Esophagus squamous epithelium (tissue), 5 donors: Measurements from ENCODE around the gene UNC5C. TPM values are rescaled to one million over a fixed set of nuclear protein-coding genes. Genes with fewer than 3 reads are reported as not detected.

Experiments
- DNase-seq: peaks from one replicate; lab custom pipeline; 2025; lab: John Stamatoyannopoulos, UW
- H3K27ac ChIP-seq, 4 donors: fragments of 200-600 bp; sonication (generic); one replicate each; pipeline ENCODE4 v1.5.1; 2016 to 2019; ENCODE audit warnings: mild to moderate bottlenecking in 1 of 4
- H3K27me3 ChIP-seq, 4 donors: fragments of 200-600 bp; sonication (generic); 1 replicate in 3 of 4; 2 replicates in 1 of 4; pipeline versions ENCODE4 v1.5.1 to v1.6.0; 2017 to 2021; ENCODE audit warnings: antibody characterized with exemption in 1 of 4
- H3K36me3 ChIP-seq, 3 donors: fragments of 200-600 bp; sonication (generic); one replicate each; pipeline ENCODE4 v1.5.1; 2016 to 2019
- H3K4me1 ChIP-seq, 3 donors: fragments of 200-600 bp; sonication (generic); one replicate each; pipeline ENCODE4 v1.5.1; 2017 to 2019
- H3K4me3 ChIP-seq, 4 donors: fragments of 200-600 bp; sonication (generic); 1 replicate in 3 of 4; 2 replicates in 1 of 4; pipeline ENCODE4 v1.5.1; 2016 to 2019; ENCODE audit warnings: mild to moderate bottlenecking in 2 of 4, moderate library complexity in 1 of 4
- H3K9me3 ChIP-seq, 3 donors: fragments of 200-600 bp; sonication (generic); one replicate each; pipeline ENCODE4 v1.5.1; 2016 to 2019
- POLR2A ChIP-seq, 4 donors: fragments of 450-650 bp; IDR thresholded peaks; one replicate each; pipeline ENCODE4 v1.6.1; 2017; ENCODE audit warnings: antibody characterized with exemption in 4 of 4, mild to moderate bottlenecking in 4 of 4, moderate library complexity in 3 of 4
- WGBS, 2 donors: methylation state at CpG; one replicate each; pipeline ENCODE4 v1.1.5; 2018; 5-methylcytosine and 5-hydroxymethylcytosine counted together
- intact Hi-C: fragments of 100-400 bp; cut with DNase I; formaldehyde crosslinking; loops from one replicate; pipeline ENCODE4 v1.15.0; 2022
- total RNA-seq, 4 donors: library from RNA; depleted of rRNA; stranded (reverse); fragments of >200 nt; gene quantifications; one replicate each; pipeline ENCODE4 v1.1.0, GENCODE V29; 2016
- TF ChIP-seq, protein P1 (sequence below), 6 experiments: fragments of 450-650 bp in 4 of 6; fragments of 200-600 bp in 2 of 6; sonication (generic) in 2 of 6; IDR thresholded peaks; one replicate each; pipeline ENCODE4 v1.5.1; 2016 to 2019; ENCODE audit warnings: antibody characterized with exemption in 6 of 6, mild to moderate bottlenecking in 4 of 6, moderate library complexity in 4 of 6
- donor health status: DM: yes; HTN: yes; CAD: no.

The UNC5C gene
- total RNA-seq, 4 donors from 2014 or later: 0.11 to 0.95 (median 0.36) TPM

DNA sequence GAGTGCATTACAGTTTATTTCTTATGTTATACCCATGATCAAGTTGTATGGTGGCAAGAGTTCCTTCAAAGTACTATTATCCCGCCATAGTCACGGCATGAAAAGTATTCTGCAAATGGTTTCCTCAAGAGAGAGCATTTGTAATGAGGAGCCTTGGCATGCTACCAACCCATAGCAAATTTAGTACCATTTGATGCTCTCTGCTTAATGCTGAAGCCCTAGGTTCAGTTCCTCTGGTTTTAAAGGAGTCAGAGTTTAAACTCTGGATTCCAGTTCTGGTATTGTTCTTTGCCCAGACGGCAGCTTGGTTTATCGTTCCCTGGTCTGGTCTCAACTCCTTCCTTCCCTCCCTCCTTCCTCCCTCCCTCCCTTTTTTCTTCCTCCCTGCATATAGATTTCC lies 419.7 kb downstream of the UNC5C start:
- H3K27me3 ChIP-seq: no peaks in the 10 kb centered on the region
- no peak overlapping the region for H3K27ac ChIP-seq
- 69 to 70% methylated on average over 4 of the region's 4 CpGs for WGBS, 2 donors
- no peak for DNase-seq
- intact Hi-C loops: no loop called here
- H3K4me3 ChIP-seq: no peak overlapping the region
- peaks cover 0 to 3% (median 0%) of the 10 kb centered on the region in 3 donors for H3K4me1 ChIP-seq
- no peak for TF ChIP-seq POLR2A (IDR thresholded peaks at IDR 0.05)
- TF ChIP-seq, protein P1, sequence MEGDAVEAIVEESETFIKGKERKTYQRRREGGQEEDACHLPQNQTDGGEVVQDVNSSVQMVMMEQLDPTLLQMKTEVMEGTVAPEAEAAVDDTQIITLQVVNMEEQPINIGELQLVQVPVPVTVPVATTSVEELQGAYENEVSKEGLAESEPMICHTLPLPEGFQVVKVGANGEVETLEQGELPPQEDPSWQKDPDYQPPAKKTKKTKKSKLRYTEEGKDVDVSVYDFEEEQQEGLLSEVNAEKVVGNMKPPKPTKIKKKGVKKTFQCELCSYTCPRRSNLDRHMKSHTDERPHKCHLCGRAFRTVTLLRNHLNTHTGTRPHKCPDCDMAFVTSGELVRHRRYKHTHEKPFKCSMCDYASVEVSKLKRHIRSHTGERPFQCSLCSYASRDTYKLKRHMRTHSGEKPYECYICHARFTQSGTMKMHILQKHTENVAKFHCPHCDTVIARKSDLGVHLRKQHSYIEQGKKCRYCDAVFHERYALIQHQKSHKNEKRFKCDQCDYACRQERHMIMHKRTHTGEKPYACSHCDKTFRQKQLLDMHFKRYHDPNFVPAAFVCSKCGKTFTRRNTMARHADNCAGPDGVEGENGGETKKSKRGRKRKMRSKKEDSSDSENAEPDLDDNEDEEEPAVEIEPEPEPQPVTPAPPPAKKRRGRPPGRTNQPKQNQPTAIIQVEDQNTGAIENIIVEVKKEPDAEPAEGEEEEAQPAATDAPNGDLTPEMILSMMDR (IDR thresholded peaks at IDR 0.05): no peak
- H3K9me3 ChIP-seq: no peaks in the 10 kb centered on the region
- no peaks in the 10 kb centered on the region for H3K36me3 ChIP-seq

DNA sequence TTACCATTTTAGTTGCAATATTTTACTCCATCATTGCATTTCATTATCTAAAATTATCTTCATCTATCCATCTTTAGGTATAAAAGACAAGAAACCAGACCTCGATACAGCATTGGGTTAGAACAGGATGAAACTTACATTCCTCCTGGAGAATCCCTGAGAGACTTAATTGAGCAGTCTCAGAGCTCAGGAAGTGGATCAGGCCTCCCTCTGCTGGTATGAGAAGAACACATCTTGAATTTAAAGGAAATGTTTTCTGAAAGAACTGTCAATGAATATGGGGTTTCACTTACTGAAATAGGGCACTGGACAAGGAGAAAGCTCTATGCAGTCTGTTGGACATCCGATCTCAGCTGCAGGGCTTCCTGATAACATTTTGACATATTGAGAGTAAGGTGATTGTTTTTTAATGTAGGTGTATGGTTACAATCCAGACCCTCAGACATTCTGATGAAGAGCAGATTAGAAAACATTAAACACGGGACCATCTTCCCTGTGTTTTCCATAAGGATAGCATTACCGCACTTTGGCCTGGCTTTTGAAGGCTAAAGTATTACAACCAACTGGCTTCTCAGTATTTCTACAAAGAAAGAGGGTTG lies 423.8 kb downstream of the UNC5C start:
- Histone ChIP-seq H3K36me3 (no peaks in the 10 kb centered on the region), H3K27ac (no peak overlapping the region), H3K4me1 (peaks cover 0 to 3% (median 0%) of the 10 kb centered on the region in 3 donors), H3K27me3 (no peaks in the 10 kb centered on the region), H3K4me3 (no peak overlapping the region), H3K9me3 (no peaks in the 10 kb centered on the region)
- TF ChIP-seq, protein P1 (IDR thresholded peaks at IDR 0.05): peak in 5 of 6 experiments; percentile 11 to 55 (median 15)
- TF ChIP-seq POLR2A (IDR thresholded peaks at IDR 0.05): no peak
- intact Hi-C loops: no loop called here
- WGBS, 2 donors: 50 to 61% methylated on average over 4 of the region's 4 CpGs
- no peak for DNase-seq

DNA sequence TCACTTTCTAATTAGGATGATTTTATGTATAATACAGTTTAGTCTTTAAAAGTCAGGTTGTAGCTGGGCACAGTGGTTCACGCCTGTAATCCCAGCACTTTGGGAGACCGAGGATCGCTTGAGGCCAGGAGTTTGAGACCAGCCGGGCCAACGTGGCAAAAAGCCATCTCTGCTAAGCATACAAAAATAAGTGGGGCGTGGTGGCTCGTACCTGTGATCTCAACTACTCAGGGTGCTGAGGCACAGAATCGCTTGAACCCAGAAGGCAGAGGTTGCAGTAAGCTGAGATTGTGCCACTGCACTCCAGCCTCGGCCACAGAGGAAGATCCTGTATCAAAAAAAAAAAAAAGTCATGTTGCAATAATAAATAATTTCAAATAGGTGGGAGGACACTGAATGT lies 426.8 kb downstream of the UNC5C start:
- WGBS, 2 donors: 67% methylated on average over 9 of the region's 9 CpGs
- no peaks in the 10 kb centered on the region for H3K27me3 ChIP-seq
- DNase-seq: no peak
- no peaks in the 10 kb centered on the region for H3K4me1 ChIP-seq
- no peaks in the 10 kb centered on the region for H3K36me3 ChIP-seq
- no peak overlapping the region for H3K27ac ChIP-seq
- H3K9me3 ChIP-seq: no peaks in the 10 kb centered on the region
- TF ChIP-seq POLR2A (IDR thresholded peaks at IDR 0.05): no peak
- TF ChIP-seq, protein P1 (IDR thresholded peaks at IDR 0.05): no peak
- intact Hi-C loops: no loop called here
- no peak overlapping the region for H3K4me3 ChIP-seq

DNA sequence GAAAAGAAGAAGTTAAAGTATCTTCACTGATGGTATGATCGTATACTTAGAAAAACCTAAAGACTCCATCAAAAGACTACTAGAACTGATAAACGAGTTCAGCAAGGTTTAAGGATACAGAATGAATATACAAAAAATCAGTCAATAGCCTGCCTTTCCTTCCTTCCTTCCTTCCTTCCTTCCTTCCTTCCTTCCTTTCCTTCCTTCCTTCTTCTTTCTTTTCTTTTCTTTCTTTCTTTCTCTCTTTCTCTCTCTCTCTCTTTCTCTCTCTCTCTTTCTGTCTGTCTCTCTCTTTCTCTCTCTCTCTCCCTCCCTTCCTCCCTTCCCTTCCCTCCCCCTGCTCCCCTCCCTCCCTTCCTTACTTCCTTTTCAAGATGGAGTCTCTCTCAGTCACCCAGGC lies 428.3 kb downstream of the UNC5C start:
- no peaks in the 10 kb centered on the region for H3K27me3 ChIP-seq
- H3K4me3 ChIP-seq: no peak overlapping the region
- no peaks in the 10 kb centered on the region for H3K9me3 ChIP-seq
- no peaks in the 10 kb centered on the region for H3K4me1 ChIP-seq
- WGBS, 2 donors: 77 to 79% methylated on average over 2 of the region's 2 CpGs
- no peaks in the 10 kb centered on the region for H3K36me3 ChIP-seq
- DNase-seq: no peak
- no peak overlapping the region for H3K27ac ChIP-seq
- intact Hi-C loops: no loop called here
- TF ChIP-seq, protein P1 (IDR thresholded peaks at IDR 0.05): no peak
- no peak for TF ChIP-seq POLR2A (IDR thresholded peaks at IDR 0.05)

DNA sequence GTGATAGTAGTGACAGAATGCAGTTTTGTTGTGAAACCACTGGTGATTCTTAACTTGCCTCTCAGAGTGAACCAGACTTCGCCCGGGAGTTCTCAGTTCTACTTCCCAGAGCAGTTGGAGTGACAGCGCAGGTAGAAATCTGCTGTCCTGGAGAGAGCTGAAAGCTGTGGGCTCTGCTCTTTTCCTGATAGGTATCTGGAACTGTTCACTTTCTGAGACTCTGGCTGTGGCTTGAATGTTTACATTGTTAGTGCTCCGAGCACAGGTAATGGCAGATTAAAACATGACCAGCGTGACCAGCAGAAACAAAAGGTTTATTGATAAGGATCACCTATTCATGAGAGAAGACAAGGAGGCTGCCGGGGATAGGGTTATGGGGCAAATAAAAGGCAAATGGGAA lies 430.3 kb downstream of the UNC5C start:
- Histone ChIP-seq H3K36me3 (no peaks in the 10 kb centered on the region), H3K9me3 (no peaks in the 10 kb centered on the region), H3K27ac (no peak overlapping the region), H3K4me3 (no peak overlapping the region), H3K27me3 (no peaks in the 10 kb centered on the region), H3K4me1 (no peaks in the 10 kb centered on the region)
- TF ChIP-seq, protein P1 (IDR thresholded peaks at IDR 0.05): no peak
- no peak for TF ChIP-seq POLR2A (IDR thresholded peaks at IDR 0.05)
- WGBS, 2 donors: 57 to 65% methylated on average over 5 to 6 of the region's 6 CpGs
- intact Hi-C loops: no loop called here
- no peak for DNase-seq
